GM12892 (cell line): ENCODE measurements around the gene NRARP.

ENCODE experiments used
- POLR2A ChIP-seq: IDR thresholded peaks from 2 replicates; pipeline ENCODE4 v1.6.1; 2011; ENCODE audit warnings: low read depth, low read length, control low read depth
- POLR2AphosphoS5 ChIP-seq: IDR thresholded peaks from 2 replicates; pipeline ENCODE4 v1.6.1; 2011; ENCODE audit warnings: low read depth, low read length, control low read depth

DNA sequence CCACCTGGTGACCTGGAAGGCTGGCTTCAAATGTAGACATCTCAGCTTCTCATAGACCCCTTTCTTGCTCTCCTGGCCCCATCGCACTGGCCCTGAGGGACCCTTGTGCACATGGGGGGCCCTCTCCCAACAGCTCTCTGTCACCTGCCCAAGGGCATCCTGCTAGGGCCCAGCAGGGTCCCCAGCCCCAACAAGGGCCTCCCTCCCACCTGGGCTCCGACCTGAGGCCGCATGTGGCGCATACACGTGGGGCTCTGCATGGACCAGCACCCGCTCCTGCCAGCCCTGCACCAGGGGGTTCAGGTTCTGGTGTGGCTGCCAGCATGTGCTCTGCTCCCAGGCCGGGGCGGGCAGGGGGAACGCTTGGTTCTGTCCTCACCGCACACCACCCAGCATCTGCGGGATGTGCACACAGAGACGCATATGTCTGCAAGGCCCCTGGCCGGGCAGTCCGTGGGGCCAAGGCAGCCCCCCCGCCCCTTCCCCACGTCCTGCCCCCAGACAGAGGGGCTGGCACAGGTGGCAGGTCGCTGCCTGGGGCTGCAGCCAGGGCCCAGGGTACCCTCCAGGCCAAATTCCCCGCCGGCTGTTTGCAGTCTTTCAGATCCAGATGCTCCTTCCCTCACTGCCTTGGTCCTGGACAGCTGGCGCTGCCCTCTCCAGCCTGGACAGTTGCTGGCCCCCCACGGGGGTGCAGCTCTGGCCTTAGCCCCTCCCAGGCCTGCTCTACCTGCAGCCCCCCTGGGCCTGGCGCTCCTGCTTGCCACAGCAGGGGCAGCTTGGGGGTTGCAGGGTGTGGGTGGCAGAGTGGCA is 17.9 kb upstream of the NRARP start:
- no peak for TF ChIP-seq POLR2A
- no peak for TF ChIP-seq POLR2AphosphoS5
